ENCODE results near the gene TTC13. TPM values are rescaled to one million over a fixed set of nuclear protein-coding genes. Genes with fewer than 3 reads are reported as not detected.

TTC13 gene
- total RNA-seq, 2 experiments from 2014 or later: 24.9 to 25.0 TPM

- no peak overlapping the region for H3K4me3 Mint-ChIP-seq
- TF ChIP-seq CTCF (IDR thresholded peaks at IDR 0.05): no peak
- intact Hi-C loops (cut with DNase I, micrococcal nuclease): no loop called here
- H3K9me3 Mint-ChIP-seq: no peaks in the 10 kb centered on the region
- H3K36me3 ChIP-seq (ENCODE audit: insufficient read depth, low read length): no peaks in the 10 kb centered on the region
- no peak overlapping the region for H3K27ac Mint-ChIP-seq
- no peak overlapping the region for H3K4me3 ChIP-seq (ENCODE audit: low read length)
- no peaks in the 10 kb centered on the region for H3K4me1 ChIP-seq (ENCODE audit: insufficient read depth, low read length)
- no peaks in the 10 kb centered on the region for H3K9me3 ChIP-seq (ENCODE audit: control insufficient read depth in 1 of 2, insufficient read depth in 1 of 2, low read length in 2 of 2)
- DNase-seq (no peak), ATAC-seq (ENCODE audit: poor library complexity) (no peak)
- H3K27ac ChIP-seq (ENCODE audit: low read depth in 1 of 2, low read length in 2 of 2): no peak overlapping the region
- ChIA-PET POLR2A (no interaction called here), CTCF (no interaction called here)
- H3K36me3 Mint-ChIP-seq (ENCODE audit: low read depth): peaks cover 20% of the 10 kb centered on the region
- no peaks in the 10 kb centered on the region for H3K27me3 ChIP-seq (ENCODE audit: control insufficient read depth in 1 of 2, insufficient read depth in 2 of 2, low read length in 2 of 2)
- no peaks in the 10 kb centered on the region for H3K4me1 Mint-ChIP-seq (ENCODE audit: low read depth)
- H3K27me3 Mint-ChIP-seq: no peaks in the 10 kb centered on the region
Observed at GRCh38 chr1:230898748-230899147, 79.9 kb downstream of the TTC13 start.

- Histone ChIP-seq H3K36me3 (ENCODE audit: insufficient read depth, low read length) (no peaks in the 10 kb centered on the region), H3K4me1 (ENCODE audit: insufficient read depth, low read length) (no peaks in the 10 kb centered on the region), H3K9me3 (ENCODE audit: control insufficient read depth in 1 of 2, insufficient read depth in 1 of 2, low read length in 2 of 2) (no peaks in the 10 kb centered on the region), H3K27me3 (ENCODE audit: control insufficient read depth in 1 of 2, insufficient read depth in 2 of 2, low read length in 2 of 2) (no peaks in the 10 kb centered on the region), H3K27ac (ENCODE audit: low read depth in 1 of 2, low read length in 2 of 2) (no peak overlapping the region), H3K4me3 (ENCODE audit: low read length) (no peak overlapping the region)
- POLR2A ChIA-PET: no interaction called here
- Mint-ChIP-seq H3K27me3 (no peaks in the 10 kb centered on the region), H3K9me3 (no peaks in the 10 kb centered on the region), H3K4me3 (no peak overlapping the region), H3K4me1 (ENCODE audit: low read depth) (no peaks in the 10 kb centered on the region), H3K27ac (no peak overlapping the region), H3K36me3 (ENCODE audit: low read depth) (peaks cover 14% of the 10 kb centered on the region)
- CTCF ChIA-PET: no interaction called here
- DNase-seq (no peak), ATAC-seq (ENCODE audit: poor library complexity) (no peak)
- TF ChIP-seq CTCF (IDR thresholded peaks at IDR 0.05): no peak
- intact Hi-C loops (cut with DNase I, micrococcal nuclease): no loop called here
Observed at GRCh38 chr1:230898144-230898543, 80.5 kb downstream of the TTC13 start.

GRCh38 chr1:230896779-230897178, 81.9 kb downstream of the TTC13 start:
- no peaks in the 10 kb centered on the region for H3K4me1 ChIP-seq (ENCODE audit: insufficient read depth, low read length)
- H3K27ac Mint-ChIP-seq: no peak overlapping the region
- no peak for DNase-seq
- TF ChIP-seq CTCF (IDR thresholded peaks at IDR 0.05): no peak
- no peak overlapping the region for H3K4me3 ChIP-seq (ENCODE audit: low read length)
- no peak for ATAC-seq (ENCODE audit: poor library complexity)
- H3K27me3 Mint-ChIP-seq: no peaks in the 10 kb centered on the region
- H3K4me3 Mint-ChIP-seq: no peak overlapping the region
- no peaks in the 10 kb centered on the region for H3K9me3 ChIP-seq (ENCODE audit: control insufficient read depth in 1 of 2, insufficient read depth in 1 of 2, low read length in 2 of 2)
- intact Hi-C loops (cut with DNase I, micrococcal nuclease): no loop called here
- POLR2A ChIA-PET: no interaction called here
- H3K27ac ChIP-seq (ENCODE audit: low read depth in 1 of 2, low read length in 2 of 2): no peak overlapping the region
- no peaks in the 10 kb centered on the region for H3K27me3 ChIP-seq (ENCODE audit: control insufficient read depth in 1 of 2, insufficient read depth in 2 of 2, low read length in 2 of 2)
- no peaks in the 10 kb centered on the region for H3K9me3 Mint-ChIP-seq
- H3K36me3 Mint-ChIP-seq (ENCODE audit: low read depth): peaks cover 11% of the 10 kb centered on the region
- no peaks in the 10 kb centered on the region for H3K36me3 ChIP-seq (ENCODE audit: insufficient read depth, low read length)
- CTCF ChIA-PET: no interaction called here
- no peaks in the 10 kb centered on the region for H3K4me1 Mint-ChIP-seq (ENCODE audit: low read depth)
